Endothelial cell (in vitro differentiated cells): ENCODE results near the gene CD24. TPM values are rescaled to one million over a fixed set of nuclear protein-coding genes. Genes with fewer than 3 reads are reported as not detected.
A peak's percentile ranks its signal among the peaks of the same experiment; 100 is the strongest.
"Not testable (repeated sequence)": the region's sequence is repeated elsewhere in the genome, so short reads cannot be mapped to it uniquely, and the experiment has no call there.

ENCODE experiments used
- DNase-seq: peaks from one replicate; pipeline ENCODE4 v3.0.0; 2021; ENCODE audit warnings: low spot score
- H3K27ac Mint-ChIP-seq: one replicate; pipeline ENCODE4 v1.8.0; 2021; ENCODE audit warnings: mixed read lengths, inconsistent platforms; ENCODE audit not compliant: unreplicated experiment
- H3K27me3 Mint-ChIP-seq: one replicate; pipeline ENCODE4 v1.8.0; 2021; ENCODE audit warnings: mild to moderate bottlenecking, moderate library complexity, mixed read lengths, inconsistent platforms; ENCODE audit not compliant: unreplicated experiment
- H3K36me3 Mint-ChIP-seq: one replicate; pipeline ENCODE4 v1.8.0; 2021; ENCODE audit warnings: mild to moderate bottlenecking, low read depth, mixed read lengths, inconsistent platforms; ENCODE audit not compliant: unreplicated experiment
- H3K4me1 Mint-ChIP-seq: one replicate; pipeline ENCODE4 v1.8.0; 2021; ENCODE audit warnings: mild to moderate bottlenecking, mixed read lengths, inconsistent platforms; ENCODE audit not compliant: unreplicated experiment
- H3K4me3 Mint-ChIP-seq: one replicate; pipeline ENCODE4 v1.8.0; 2021; ENCODE audit warnings: mild to moderate bottlenecking, mixed read lengths, inconsistent platforms; ENCODE audit not compliant: unreplicated experiment
- H3K9me3 Mint-ChIP-seq: one replicate; pipeline ENCODE4 v1.8.0; 2021; ENCODE audit warnings: mixed read lengths, inconsistent platforms; ENCODE audit not compliant: unreplicated experiment
- CTCF ChIP-seq: fragments of 200-600 bp; sonication (generic); IDR thresholded peaks from one replicate; pipeline ENCODE4 v1.5.0; 2021; ENCODE audit warnings: antibody characterized with exemption; ENCODE audit not compliant: unreplicated experiment
- total RNA-seq: library from RNA; stranded (reverse); fragmentation: NEBNext Ultra II Directional; extraction: Animal tissue kit (Norgen Biotek cat#: 25700); gene quantifications from one replicate; pipeline ENCODE4 v1.2.1, GENCODE V29; 2021; ENCODE audit not compliant: unreplicated experiment

CD24 gene
- total RNA-seq, 1 donor from 2014 or later = 796 TPM

DNA sequence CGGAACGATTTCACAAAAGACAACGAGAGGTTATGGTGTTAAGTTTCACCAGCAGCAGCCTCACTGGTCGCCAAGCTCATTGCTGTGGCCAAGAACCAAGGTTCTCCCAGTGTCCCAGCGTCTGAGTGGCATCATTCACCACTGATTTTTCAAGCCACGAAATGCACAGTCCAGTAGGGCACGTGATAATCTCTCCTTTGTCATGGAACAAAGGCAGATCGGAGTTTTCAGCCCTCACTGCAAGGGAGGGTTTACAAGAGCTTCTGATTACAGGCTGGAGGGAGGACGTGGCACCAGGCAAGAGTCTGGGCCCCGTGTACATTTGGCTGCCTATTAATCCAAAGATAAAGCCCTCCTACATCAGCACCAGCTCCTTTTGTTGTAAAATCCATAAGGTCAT lies 2.0 kb downstream of the CD24 start:
- Mint-ChIP-seq H3K36me3 (peaks cover 22% of the 10 kb centered on the region), H3K4me3 (peak overlapping the region; percentile 93), H3K9me3 (no peaks in the 10 kb centered on the region), H3K4me1 (peaks cover 14% of the 10 kb centered on the region), H3K27me3 (peaks cover 7% of the 10 kb centered on the region), H3K27ac (peak overlapping the region; percentile 74)
- DNase-seq = peak; percentile 12
- no peak for TF ChIP-seq CTCF

DNA sequence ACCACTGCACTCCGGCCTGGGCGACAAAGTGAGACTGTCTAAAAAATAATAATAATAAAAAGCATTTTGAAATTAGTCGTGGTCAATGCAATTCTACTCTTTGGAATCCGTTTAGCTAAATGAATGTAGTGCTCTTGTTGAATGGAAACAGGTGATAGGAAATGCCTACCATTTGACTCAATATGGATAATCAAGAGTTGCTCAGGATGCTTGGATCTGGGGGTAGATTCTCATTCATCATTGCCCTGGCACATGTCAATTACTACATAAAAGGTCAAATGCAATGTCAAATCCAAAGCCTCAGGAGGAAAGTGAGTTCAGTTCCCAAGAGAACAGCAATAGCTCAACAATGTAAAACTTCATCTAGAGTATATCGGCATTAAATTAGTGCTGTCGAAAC lies 3.8 kb downstream of the CD24 start:
- Mint-ChIP-seq H3K4me3 (peak overlapping the region; percentile 71), H3K4me1 (peaks cover 14% of the 10 kb centered on the region), H3K36me3 (peaks cover 22% of the 10 kb centered on the region)
- not testable (repeated sequence) for H3K27ac Mint-ChIP-seq, H3K27me3 Mint-ChIP-seq, DNase-seq, H3K9me3 Mint-ChIP-seq

DNA sequence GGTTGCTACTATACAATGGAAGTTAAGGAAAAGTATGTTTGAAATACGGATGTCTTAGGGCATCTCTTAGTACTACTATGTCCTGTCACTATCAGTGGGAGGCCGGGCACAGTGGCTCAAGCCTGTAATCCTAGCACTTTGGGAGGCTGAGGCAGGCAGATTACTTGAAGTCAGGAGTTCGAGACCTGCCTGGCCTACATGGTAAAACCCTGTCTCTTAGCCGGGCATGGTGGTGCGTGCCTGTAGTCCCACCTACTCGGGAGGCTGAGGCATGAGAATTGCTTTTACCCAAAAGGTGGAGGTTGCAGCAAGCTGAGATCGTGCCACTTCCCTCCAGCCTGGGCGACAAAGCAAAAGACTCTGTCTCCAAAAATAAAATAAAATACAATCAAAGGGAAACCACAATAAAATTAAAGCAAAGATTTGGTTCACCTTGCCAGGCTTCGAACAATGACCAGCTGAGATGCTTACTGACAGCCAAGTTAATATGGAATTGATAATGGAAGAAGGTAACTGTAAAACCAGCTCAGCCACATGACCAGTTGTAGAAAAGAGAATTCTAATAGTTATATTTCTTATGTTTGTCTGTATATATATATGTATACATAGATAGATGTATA lies 6.5 kb downstream of the CD24 start:
- H3K36me3 Mint-ChIP-seq = peaks cover 22% of the 10 kb centered on the region
- H3K9me3 Mint-ChIP-seq = no peaks in the 10 kb centered on the region
- H3K27me3 Mint-ChIP-seq = no peaks in the 10 kb centered on the region
- H3K4me1 Mint-ChIP-seq = peaks cover 12% of the 10 kb centered on the region
- no peak for TF ChIP-seq CTCF
- H3K27ac Mint-ChIP-seq = no peak overlapping the region
- H3K4me3 Mint-ChIP-seq = no peak overlapping the region
- no peak for DNase-seq

- Mint-ChIP-seq H3K27ac (no peak overlapping the region), H3K36me3 (peaks cover 18% of the 10 kb centered on the region), H3K27me3 (no peaks in the 10 kb centered on the region), H3K9me3 (no peaks in the 10 kb centered on the region), H3K4me3 (no peak overlapping the region), H3K4me1 (peaks cover 8% of the 10 kb centered on the region)
- no peak for DNase-seq
- TF ChIP-seq CTCF = no peak
Measured at GRCh38 chr6:106966671-106967640, 7.6 kb downstream of the CD24 start.

- H3K27ac Mint-ChIP-seq = no peak overlapping the region
- no peaks in the 10 kb centered on the region for H3K27me3 Mint-ChIP-seq
- no peak for DNase-seq
- TF ChIP-seq CTCF = no peak
- H3K9me3 Mint-ChIP-seq = no peaks in the 10 kb centered on the region
- H3K4me1 Mint-ChIP-seq = peaks cover 3% of the 10 kb centered on the region
- no peak overlapping the region for H3K4me3 Mint-ChIP-seq
- H3K36me3 Mint-ChIP-seq = peaks cover 13% of the 10 kb centered on the region
Measured at GRCh38 chr6:106966229-106966628, 8.3 kb downstream of the CD24 start.
